GM21360 (cell line): Measurements from ENCODE around the gene TP53RK.

Experiments used
- ATAC-seq: cut with Tn5 transposase; IDR thresholded peaks from one replicate; pipeline ENCODE4 v1.9.1; 2021; ENCODE audit warnings: mild to moderate bottlenecking, moderate library complexity; ENCODE audit not compliant: unreplicated experiment

TP53RK gene

GRCh38 chr20:46640536-46641311 is 48.5 kb downstream of the TP53RK start:
- no peak for ATAC-seq

- no peak for ATAC-seq
Measured at GRCh38 chr20:46640044-46640443, 49.2 kb downstream of the TP53RK start.

DNA sequence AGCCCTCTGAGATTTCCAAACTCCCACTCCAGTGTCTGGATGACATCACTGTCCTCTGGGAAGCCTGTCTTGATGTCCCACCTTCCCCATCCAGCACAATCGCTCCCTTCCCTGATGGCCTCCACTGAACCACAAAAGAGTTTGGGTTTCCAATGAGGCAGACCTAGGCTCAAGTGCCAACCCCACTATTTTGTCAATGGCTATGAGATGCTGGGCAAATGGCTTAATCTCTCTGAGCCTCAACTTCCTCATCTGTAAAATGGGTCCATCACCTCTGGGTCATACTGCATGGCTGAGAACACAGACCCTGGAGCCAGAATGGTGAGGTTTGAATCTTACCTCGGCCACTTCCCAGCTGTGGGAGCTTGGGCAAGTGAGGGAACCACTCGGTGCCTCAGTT is 49.7 kb downstream of the TP53RK start:
- ATAC-seq: no peak

- ATAC-seq: no peak
Measured at GRCh38 chr20:46638898-46639274, 50.4 kb downstream of the TP53RK start.

DNA sequence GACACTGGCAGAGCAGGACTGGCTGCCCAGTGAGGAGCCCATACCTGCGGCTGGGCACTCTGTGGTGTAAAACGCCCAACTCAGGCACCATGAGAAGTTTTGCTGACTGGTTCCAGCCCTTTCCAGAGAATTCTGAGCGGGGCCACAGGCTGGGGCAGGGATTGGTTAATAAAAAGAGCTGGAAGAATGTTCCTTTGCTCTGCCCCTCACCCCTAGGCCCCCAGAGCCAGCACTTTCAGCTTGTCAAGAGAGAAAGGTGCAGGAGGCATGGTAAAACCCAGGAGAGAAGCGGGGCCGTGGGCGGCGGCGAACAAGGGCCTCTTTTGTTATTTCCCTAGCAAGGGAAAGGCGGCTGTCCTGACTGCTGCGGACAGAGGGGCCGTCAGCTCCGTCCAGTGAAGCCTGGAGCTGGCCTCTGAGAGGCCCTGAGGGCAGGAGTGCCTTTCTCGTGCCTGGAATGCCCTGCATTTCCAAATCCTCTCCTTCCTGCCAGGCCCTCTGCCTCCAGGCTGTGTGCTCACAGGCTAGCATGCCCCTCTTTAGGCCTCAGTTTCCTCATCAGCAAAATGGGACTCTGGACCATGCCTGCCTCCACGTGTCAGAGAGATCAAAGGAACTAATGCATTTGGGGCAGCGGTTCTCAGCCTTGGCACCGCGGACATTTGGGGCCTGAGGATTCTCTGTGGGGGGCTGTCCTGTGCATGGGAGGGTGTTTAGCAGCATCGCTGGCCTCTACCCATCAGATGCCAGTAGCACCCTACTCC is 50.9 kb downstream of the TP53RK start:
- no peak for ATAC-seq

DNA sequence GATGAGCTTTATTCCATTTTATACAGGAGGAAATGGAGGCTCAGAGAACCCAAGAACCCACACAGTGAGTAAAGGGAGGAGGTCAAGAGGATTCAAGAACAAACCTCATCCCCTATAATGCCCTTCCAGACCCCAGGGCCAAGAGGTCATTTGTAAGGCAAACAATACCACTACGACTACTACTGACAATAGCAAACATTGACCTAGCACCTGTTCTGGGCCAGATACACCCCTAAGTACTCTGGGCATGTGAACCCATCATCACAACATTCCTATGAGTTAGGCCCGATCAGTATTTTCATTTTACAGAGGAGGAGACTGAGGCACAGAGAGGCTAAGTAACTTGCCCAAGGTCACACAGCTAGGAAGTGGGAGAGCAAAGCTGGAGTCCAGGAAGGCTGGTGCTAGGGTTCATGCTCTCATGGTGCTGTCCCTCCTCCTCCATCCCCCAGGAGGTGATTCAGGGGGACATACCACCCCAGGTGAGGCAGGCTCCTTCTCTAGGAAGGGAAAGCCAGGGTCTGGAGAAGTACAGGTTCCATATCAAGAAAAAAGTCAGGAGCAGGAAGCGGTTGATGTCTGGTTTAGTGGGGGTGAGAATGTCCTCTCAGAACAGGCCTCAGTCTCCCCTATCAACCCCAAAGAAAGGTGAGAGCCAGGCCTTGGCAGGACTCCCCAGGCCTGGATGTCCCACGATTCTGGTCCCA is 51.7 kb downstream of the TP53RK start:
- ATAC-seq: no peak

GRCh38 chr20:46637020-46637419 is 52.2 kb downstream of the TP53RK start:
- no peak for ATAC-seq

DNA sequence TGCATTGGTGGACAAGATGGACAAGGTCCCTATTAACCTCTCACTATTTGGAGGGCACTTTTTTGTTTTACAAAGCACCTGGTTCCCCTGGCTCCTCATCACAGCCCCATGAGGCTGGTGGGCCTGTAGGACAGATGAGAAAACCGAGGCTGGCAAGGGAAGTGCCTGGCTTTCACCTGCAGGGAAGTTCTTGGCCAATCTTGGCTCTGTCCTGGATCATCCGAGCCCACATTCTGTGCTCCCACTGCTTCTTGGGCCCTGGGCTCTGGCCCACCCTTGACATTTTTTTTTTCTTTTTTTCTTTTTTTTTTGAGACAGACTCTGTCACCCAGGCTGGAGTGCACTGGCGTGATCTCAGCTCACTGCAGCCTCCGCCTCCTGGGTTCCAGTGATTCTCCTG is 52.7 kb downstream of the TP53RK start:
- no peak for ATAC-seq

GRCh38 chr20:46635514-46636136 is 53.6 kb downstream of the TP53RK start:
- no peak for ATAC-seq

GRCh38 chr20:46634528-46634927 is 54.7 kb downstream of the TP53RK start:
- ATAC-seq: no peak
